ENCODE data around the gene SPATA7.

GRCh38 chr14:88422919-88423650 is 37.6 kb downstream of the SPATA7 start:
- TF ChIP-seq SP1 (IDR thresholded peaks at IDR 0.05), result no peak
- no peak for TF ChIP-seq HDGF (IDR thresholded peaks at IDR 0.05; ENCODE audit: borderline replicate concordance)
- TF ChIP-seq ARNT (IDR thresholded peaks at IDR 0.05), result no peak
- TF ChIP-seq FOXA1 (IDR thresholded peaks at IDR 0.05), result no peak
- TF ChIP-seq, protein P1, sequence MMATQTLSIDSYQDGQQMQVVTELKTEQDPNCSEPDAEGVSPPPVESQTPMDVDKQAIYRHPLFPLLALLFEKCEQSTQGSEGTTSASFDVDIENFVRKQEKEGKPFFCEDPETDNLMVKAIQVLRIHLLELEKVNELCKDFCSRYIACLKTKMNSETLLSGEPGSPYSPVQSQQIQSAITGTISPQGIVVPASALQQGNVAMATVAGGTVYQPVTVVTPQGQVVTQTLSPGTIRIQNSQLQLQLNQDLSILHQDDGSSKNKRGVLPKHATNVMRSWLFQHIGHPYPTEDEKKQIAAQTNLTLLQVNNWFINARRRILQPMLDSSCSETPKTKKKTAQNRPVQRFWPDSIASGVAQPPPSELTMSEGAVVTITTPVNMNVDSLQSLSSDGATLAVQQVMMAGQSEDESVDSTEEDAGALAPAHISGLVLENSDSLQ (IDR thresholded peaks at IDR 0.05), result no peak
- TF ChIP-seq NFRKB (IDR thresholded peaks at IDR 0.05), result no peak
- TF ChIP-seq BHLHE40 (IDR thresholded peaks at IDR 0.05; ENCODE audit: borderline replicate concordance), result no peak
- TF ChIP-seq TARDBP (IDR thresholded peaks at IDR 0.05), result no peak
- no peak for TF ChIP-seq ZNF384 (IDR thresholded peaks at IDR 0.05)
- no peak for TF ChIP-seq L3MBTL2 (conservative IDR thresholded peaks at IDR 0.05)
- TF ChIP-seq SUZ12 (IDR thresholded peaks at IDR 0.05), result no peak
- no peak for TF ChIP-seq ELF4 (IDR thresholded peaks at IDR 0.05)
- no peak for TF ChIP-seq FOXK2 (IDR thresholded peaks at IDR 0.05)
